Measurements from ENCODE around the gene UGGT2. TPM values are rescaled to one million over a fixed set of nuclear protein-coding genes. Genes with fewer than 3 reads are reported as not detected.

The UGGT2 gene, protein sequence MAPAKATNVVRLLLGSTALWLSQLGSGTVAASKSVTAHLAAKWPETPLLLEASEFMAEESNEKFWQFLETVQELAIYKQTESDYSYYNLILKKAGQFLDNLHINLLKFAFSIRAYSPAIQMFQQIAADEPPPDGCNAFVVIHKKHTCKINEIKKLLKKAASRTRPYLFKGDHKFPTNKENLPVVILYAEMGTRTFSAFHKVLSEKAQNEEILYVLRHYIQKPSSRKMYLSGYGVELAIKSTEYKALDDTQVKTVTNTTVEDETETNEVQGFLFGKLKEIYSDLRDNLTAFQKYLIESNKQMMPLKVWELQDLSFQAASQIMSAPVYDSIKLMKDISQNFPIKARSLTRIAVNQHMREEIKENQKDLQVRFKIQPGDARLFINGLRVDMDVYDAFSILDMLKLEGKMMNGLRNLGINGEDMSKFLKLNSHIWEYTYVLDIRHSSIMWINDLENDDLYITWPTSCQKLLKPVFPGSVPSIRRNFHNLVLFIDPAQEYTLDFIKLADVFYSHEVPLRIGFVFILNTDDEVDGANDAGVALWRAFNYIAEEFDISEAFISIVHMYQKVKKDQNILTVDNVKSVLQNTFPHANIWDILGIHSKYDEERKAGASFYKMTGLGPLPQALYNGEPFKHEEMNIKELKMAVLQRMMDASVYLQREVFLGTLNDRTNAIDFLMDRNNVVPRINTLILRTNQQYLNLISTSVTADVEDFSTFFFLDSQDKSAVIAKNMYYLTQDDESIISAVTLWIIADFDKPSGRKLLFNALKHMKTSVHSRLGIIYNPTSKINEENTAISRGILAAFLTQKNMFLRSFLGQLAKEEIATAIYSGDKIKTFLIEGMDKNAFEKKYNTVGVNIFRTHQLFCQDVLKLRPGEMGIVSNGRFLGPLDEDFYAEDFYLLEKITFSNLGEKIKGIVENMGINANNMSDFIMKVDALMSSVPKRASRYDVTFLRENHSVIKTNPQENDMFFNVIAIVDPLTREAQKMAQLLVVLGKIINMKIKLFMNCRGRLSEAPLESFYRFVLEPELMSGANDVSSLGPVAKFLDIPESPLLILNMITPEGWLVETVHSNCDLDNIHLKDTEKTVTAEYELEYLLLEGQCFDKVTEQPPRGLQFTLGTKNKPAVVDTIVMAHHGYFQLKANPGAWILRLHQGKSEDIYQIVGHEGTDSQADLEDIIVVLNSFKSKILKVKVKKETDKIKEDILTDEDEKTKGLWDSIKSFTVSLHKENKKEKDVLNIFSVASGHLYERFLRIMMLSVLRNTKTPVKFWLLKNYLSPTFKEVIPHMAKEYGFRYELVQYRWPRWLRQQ (N-terminal part only)
- total RNA-seq (2014; rRNA removed; shearing (Covaris generic)), result not detected in 2 replicates
- 1.8 and 3.3 TPM in 2 replicates for total RNA-seq (2022)
- Bru-seq, nascent RNA, result percentile 42 among the genes with signal in this experiment
- percentile 31 among the genes with signal in this experiment for BruChase-seq, experiment 1, labeled RNA remaining after a 6-hour chase
- percentile 42 among the genes with signal in this experiment for BruChase-seq, experiment 2, labeled RNA remaining after a 2-hour chase
- long read RNA-seq, full-length matches to known transcripts, result 1 of 3 reads
- long read RNA-seq, partial matches to known transcripts, result 0 of 3 reads
- long read RNA-seq, other reads (novel, unspliced or antisense), result 2 of 3 reads

DNA sequence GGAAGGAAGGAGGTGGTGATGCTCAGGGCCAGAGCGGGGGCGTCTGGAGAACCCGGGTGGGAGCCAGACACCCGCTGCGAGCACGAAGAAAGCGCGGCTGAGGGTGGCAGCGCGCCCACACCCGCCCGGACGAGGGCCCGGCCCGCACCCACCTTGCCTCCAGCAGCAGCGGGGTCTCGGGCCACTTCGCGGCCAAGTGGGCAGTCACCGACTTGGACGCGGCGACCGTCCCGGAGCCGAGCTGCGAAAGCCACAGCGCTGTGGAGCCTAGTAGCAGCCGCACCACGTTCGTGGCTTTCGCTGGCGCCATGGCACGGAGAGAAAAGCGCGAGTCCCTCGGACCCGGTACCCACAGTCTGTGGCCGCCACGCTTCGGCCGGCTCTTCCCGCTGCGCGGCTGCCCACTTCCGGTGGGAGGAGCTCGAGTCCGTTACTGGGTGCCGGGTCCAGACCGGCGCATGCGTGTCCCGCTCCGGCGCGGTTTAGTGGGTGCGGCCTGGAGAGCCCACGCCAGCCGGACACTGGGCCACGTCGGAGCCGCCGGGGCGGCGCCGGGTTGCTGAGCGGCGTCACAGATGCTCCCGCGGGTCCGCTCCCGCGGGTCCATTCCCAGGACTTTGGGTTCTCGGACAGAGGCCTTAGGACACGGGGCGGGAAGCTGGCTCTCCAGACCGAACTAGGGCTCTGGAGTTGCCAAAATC lies at the start of gene UGGT2:
Gene UGGT2, minus strand, starts transcription at position 399 of the 701 bp plus-strand sequence. Its CDS starts 89 bp downstream, at position 310.
- H3K9me2 ChIP-seq (ENCODE audit: insufficient read depth, low read length), result no peaks in the 10 kb centered on the region
- DNase-seq (ENCODE audit: low spot score), result no peak
- peak within 1 kb of the TSS; percentile 67; the same call in 1 of the 2 replicates for H3K4me2 ChIP-seq (ENCODE audit: low read length)
- H4K20me1 ChIP-seq (ENCODE audit: insufficient read depth, low read length), result no peaks in the 10 kb centered on the region
- H3K36me3 ChIP-seq (ENCODE audit: insufficient read depth, low read length), result no peaks in the 10 kb centered on the region
- no peaks in the 10 kb centered on the region for H3K4me1 ChIP-seq (ENCODE audit: insufficient read depth, low read length, poor library complexity, severe bottlenecking)
- H3K4me3 ChIP-seq (ENCODE audit: low read depth, low read length, poor library complexity, severe bottlenecking), result no peak within 1 kb of the TSS
- intact Hi-C loops (cut with micrococcal nuclease; ENCODE audit: unreplicated experiment), result no loop called here
- no peak for TF ChIP-seq EZH2phosphoT487 (IDR thresholded peaks at IDR 0.05; ENCODE audit: borderline replicate concordance, low read depth, low read length)
- TF ChIP-seq, protein P1, sequence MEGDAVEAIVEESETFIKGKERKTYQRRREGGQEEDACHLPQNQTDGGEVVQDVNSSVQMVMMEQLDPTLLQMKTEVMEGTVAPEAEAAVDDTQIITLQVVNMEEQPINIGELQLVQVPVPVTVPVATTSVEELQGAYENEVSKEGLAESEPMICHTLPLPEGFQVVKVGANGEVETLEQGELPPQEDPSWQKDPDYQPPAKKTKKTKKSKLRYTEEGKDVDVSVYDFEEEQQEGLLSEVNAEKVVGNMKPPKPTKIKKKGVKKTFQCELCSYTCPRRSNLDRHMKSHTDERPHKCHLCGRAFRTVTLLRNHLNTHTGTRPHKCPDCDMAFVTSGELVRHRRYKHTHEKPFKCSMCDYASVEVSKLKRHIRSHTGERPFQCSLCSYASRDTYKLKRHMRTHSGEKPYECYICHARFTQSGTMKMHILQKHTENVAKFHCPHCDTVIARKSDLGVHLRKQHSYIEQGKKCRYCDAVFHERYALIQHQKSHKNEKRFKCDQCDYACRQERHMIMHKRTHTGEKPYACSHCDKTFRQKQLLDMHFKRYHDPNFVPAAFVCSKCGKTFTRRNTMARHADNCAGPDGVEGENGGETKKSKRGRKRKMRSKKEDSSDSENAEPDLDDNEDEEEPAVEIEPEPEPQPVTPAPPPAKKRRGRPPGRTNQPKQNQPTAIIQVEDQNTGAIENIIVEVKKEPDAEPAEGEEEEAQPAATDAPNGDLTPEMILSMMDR (conservative IDR thresholded peaks at IDR 0.05; ENCODE audit: low read length), result no peak
- ChIA-PET POLR2A (no interaction called here), CTCF (ENCODE audit: unreplicated experiment) (no interaction called here)
- no peak within 1 kb of the TSS for H3K27ac ChIP-seq (ENCODE audit: low read depth, low read length, poor library complexity, severe bottlenecking)
- H3K79me2 ChIP-seq (ENCODE audit: insufficient read depth, low read depth, low read length), result no peaks in the 10 kb centered on the region
- no peaks in the 10 kb centered on the region for H3K9me3 ChIP-seq (ENCODE audit: low read length)
- no peak within 1 kb of the TSS for H2AFZ ChIP-seq (ENCODE audit: low read length)
- BruUV-seq (replicated peaks), result no TSS peak

DNA sequence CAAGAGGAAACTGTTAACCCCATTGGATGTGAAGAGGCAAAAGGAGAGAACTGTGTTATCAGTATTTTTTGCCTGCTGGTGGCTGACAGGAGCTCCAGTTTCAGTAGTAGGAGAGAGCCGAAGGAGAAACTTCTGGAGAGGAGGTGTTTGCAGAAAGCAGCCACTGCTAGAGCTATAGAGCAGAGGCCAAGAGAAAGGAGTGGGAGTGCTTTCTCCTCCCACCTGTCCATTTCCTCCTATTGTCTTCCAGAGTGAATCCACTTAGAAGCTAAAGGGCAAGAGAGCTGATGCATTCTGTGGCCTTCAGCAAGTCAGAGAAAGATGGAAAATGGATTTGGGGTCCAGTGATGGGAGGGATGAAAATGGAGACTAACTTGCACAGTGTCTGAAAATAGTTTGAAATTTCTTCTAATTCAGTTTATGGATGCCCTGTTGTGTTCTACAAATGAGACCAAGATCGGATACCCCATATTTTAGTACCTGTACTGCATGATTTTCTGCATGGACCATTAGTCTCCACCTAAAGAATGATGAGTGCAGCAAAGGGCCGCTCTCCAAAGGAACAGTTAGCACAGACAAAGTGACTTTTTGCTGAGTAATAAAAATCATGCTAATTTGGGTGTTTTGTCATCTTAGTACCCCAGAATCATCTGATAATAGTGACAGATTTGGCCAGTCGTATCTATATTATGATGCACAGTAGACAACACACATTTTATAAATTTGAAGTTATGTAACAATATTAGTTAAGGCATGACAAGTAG lies 47.4 kb upstream of the UGGT2 start:
- POLR2A ChIA-PET, result no interaction called here
- TF ChIP-seq, protein P1 (conservative IDR thresholded peaks at IDR 0.05; ENCODE audit: low read length), result no peak
- Histone ChIP-seq H2AFZ (ENCODE audit: low read length) (no peak overlapping the region), H4K20me1 (ENCODE audit: insufficient read depth, low read length) (no peaks in the 10 kb centered on the region), H3K36me3 (ENCODE audit: insufficient read depth, low read length) (no peaks in the 10 kb centered on the region), H3K27ac (ENCODE audit: low read depth, low read length, poor library complexity, severe bottlenecking) (no peak overlapping the region), H3K79me2 (ENCODE audit: insufficient read depth, low read depth, low read length) (no peaks in the 10 kb centered on the region), H3K9me2 (ENCODE audit: insufficient read depth, low read length) (no peaks in the 10 kb centered on the region), H3K9me3 (ENCODE audit: low read length) (no peaks in the 10 kb centered on the region), H3K4me3 (ENCODE audit: low read depth, low read length, poor library complexity, severe bottlenecking) (no peak overlapping the region), H3K4me2 (ENCODE audit: low read length) (no peak overlapping the region), H3K4me1 (ENCODE audit: insufficient read depth, low read length, poor library complexity, severe bottlenecking) (no peaks in the 10 kb centered on the region)
- DNase-seq (ENCODE audit: low spot score), result no peak
- CTCF ChIA-PET (ENCODE audit: unreplicated experiment), result no interaction called here
- BruUV-seq (replicated peaks), result no TSS peak
- intact Hi-C loops (cut with micrococcal nuclease; ENCODE audit: unreplicated experiment), result no loop called here

Data from OCI-LY7 (cell line).